ENCODE results near the gene HSD17B8.

GRCh38 chr6:33200219-33201146, 4.0 kb upstream of the HSD17B8 start, which contains the start of the genes RXRB and SLC39A7:
- TF ChIP-seq, protein P1, sequence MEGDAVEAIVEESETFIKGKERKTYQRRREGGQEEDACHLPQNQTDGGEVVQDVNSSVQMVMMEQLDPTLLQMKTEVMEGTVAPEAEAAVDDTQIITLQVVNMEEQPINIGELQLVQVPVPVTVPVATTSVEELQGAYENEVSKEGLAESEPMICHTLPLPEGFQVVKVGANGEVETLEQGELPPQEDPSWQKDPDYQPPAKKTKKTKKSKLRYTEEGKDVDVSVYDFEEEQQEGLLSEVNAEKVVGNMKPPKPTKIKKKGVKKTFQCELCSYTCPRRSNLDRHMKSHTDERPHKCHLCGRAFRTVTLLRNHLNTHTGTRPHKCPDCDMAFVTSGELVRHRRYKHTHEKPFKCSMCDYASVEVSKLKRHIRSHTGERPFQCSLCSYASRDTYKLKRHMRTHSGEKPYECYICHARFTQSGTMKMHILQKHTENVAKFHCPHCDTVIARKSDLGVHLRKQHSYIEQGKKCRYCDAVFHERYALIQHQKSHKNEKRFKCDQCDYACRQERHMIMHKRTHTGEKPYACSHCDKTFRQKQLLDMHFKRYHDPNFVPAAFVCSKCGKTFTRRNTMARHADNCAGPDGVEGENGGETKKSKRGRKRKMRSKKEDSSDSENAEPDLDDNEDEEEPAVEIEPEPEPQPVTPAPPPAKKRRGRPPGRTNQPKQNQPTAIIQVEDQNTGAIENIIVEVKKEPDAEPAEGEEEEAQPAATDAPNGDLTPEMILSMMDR (IDR thresholded peaks at IDR 0.05), result no peak
- TF ChIP-seq USF2 (IDR thresholded peaks at IDR 0.05; ENCODE audit: borderline replicate concordance, low read depth, low read length), result no peak
- TF ChIP-seq EP300 (IDR thresholded peaks at IDR 0.05; ENCODE audit: borderline replicate concordance in 1 of 2, low read depth in 1 of 2, low read length in 1 of 2), result no peak
- TF ChIP-seq TCF12 (IDR thresholded peaks at IDR 0.05), result no peak
- no peak for TF ChIP-seq PBX3 (IDR thresholded peaks at IDR 0.05)
- TF ChIP-seq TAF1 (IDR thresholded peaks at IDR 0.05; ENCODE audit: borderline replicate concordance, low read depth, low read length), result peak; percentile 75

Data from SK-N-SH (cell line).